HG03139 (cell line): ENCODE results near the gene TGFBR2.

Experiments
- ATAC-seq: cut with Tn5 transposase; IDR thresholded peaks from one replicate; pipeline ENCODE4 v1.9.1; 2021; ENCODE audit not compliant: unreplicated experiment

TGFBR2 gene

GRCh38 chr3:30708472-30708871 lies 102.1 kb downstream of the TGFBR2 start:
- ATAC-seq: no peak

GRCh38 chr3:30710017-30710416 lies 103.6 kb downstream of the TGFBR2 start:
- no peak for ATAC-seq

- ATAC-seq: no peak
Measured at GRCh38 chr3:30711151-30711550, 104.8 kb downstream of the TGFBR2 start.

GRCh38 chr3:30711867-30712266 lies 105.5 kb downstream of the TGFBR2 start:
- ATAC-seq: no peak

GRCh38 chr3:30712991-30713390 lies 106.6 kb downstream of the TGFBR2 start:
- no peak for ATAC-seq

GRCh38 chr3:30713885-30714503 lies 107.6 kb downstream of the TGFBR2 start:
- ATAC-seq: no peak

GRCh38 chr3:30719536-30719935 lies 113.1 kb downstream of the TGFBR2 start:
- ATAC-seq: no peak

- ATAC-seq: no peak
Measured at GRCh38 chr3:30720586-30721313, 114.3 kb downstream of the TGFBR2 start.

GRCh38 chr3:30721314-30721634 lies 114.9 kb downstream of the TGFBR2 start:
- no peak for ATAC-seq

GRCh38 chr3:30723211-30723610 lies 116.8 kb downstream of the TGFBR2 start:
- no peak for ATAC-seq

- no peak for ATAC-seq
Measured at GRCh38 chr3:30724863-30725262, 118.5 kb downstream of the TGFBR2 start.

GRCh38 chr3:30728143-30728542 lies 121.7 kb downstream of the TGFBR2 start:
- no peak for ATAC-seq

GRCh38 chr3:30729512-30729911 lies 123.1 kb downstream of the TGFBR2 start:
- no peak for ATAC-seq

- ATAC-seq: no peak
Measured at GRCh38 chr3:30729936-30730335, 123.5 kb downstream of the TGFBR2 start.

GRCh38 chr3:30730967-30731366 lies 124.6 kb downstream of the TGFBR2 start:
- ATAC-seq: no peak

GRCh38 chr3:30733209-30733608 lies 126.8 kb downstream of the TGFBR2 start:
- no peak for ATAC-seq

GRCh38 chr3:30733696-30734095 lies 127.3 kb downstream of the TGFBR2 start:
- no peak for ATAC-seq

GRCh38 chr3:30737743-30738499 lies 131.5 kb downstream of the TGFBR2 start:
- no peak for ATAC-seq

- no peak for ATAC-seq
Measured at GRCh38 chr3:30738605-30739004, 132.2 kb downstream of the TGFBR2 start.

- no peak for ATAC-seq
Measured at GRCh38 chr3:30741889-30742288, 135.5 kb downstream of the TGFBR2 start.

- no peak for ATAC-seq
Measured at GRCh38 chr3:30742796-30743619, 136.6 kb downstream of the TGFBR2 start.
